K562 (cell line): ENCODE data around the gene SLC25A51. TPM values are rescaled to one million over a fixed set of nuclear protein-coding genes. Genes with fewer than 3 reads are reported as not detected.

Experiments
- BMI1 ChIP-seq: fragments of 150-350 bp; IDR thresholded peaks from 2 replicates; pipeline ENCODE4 v1.6.1; 2014; ENCODE audit warnings: low read length
- CBFB ChIP-seq: sonication (generic); formaldehyde crosslinking; IDR thresholded peaks from 2 replicates; pipeline ENCODE4 v1.4.0; 2020; ENCODE audit warnings: mild to moderate bottlenecking, missing genetic modification reagents
- CGGBP1 ChIP-seq: fragments of 250-450 bp; sonication (Bioruptor Pico); IDR thresholded peaks from 2 replicates; pipeline ENCODE4 v1.9.0; 2021; ENCODE audit warnings: mild to moderate bottlenecking
- FOS ChIP-seq: IDR thresholded peaks from 3 replicates; pipeline ENCODE4 v1.6.1; 2011; ENCODE audit not compliant: insufficient read length; ENCODE audit errors: extremely low read depth
- FUS ChIP-seq: fragments of 200-400 bp; formaldehyde crosslinking; optimal IDR thresholded peaks from 2 replicates; pipeline ENCODE3; 2017; ENCODE audit warnings: low read depth, low read length
- HEY1 ChIP-seq: fragments of 250-450 bp; sonication (Bioruptor Pico); IDR thresholded peaks from 2 replicates; pipeline ENCODE4 v1.5.0; 2020; ENCODE audit warnings: mild to moderate bottlenecking, moderate library complexity, borderline replicate concordance
- HOMEZ ChIP-seq: fragments of 250-450 bp; sonication (Bioruptor Pico); IDR thresholded peaks from 2 replicates; pipeline ENCODE4 v1.4.0; 2020; ENCODE audit warnings: mild to moderate bottlenecking, moderate library complexity
- ID3 ChIP-seq, 2 experiments: fragments of 250-450 bp in 1 of 2; fragments of 450-650 bp in 1 of 2; sonication (Bioruptor Pico) in 1 of 2; IDR thresholded peaks; 2 replicates each; pipeline versions ENCODE4 v1.6.1 to v1.8.0; 2016 to 2021; ENCODE audit warnings: mild to moderate bottlenecking in 2 of 2, moderate library complexity in 2 of 2, missing compliant biosample characterization in 1 of 2, missing genetic modification characterization in 1 of 2
- KDM5B ChIP-seq: fragments of 200-600 bp; sonication (generic); IDR thresholded peaks from 2 replicates; pipeline ENCODE4 v1.6.1; 2012; ENCODE audit warnings: low read depth, mild to moderate bottlenecking, moderate library complexity, low read length, control low read depth, inconsistent platforms; ENCODE audit not compliant: insufficient replicate concordance
- MCM7 ChIP-seq, 2 experiments: fragments of 450-650 bp; IDR thresholded peaks; 2 replicates each; pipeline ENCODE4 v1.6.1; 2016 to 2018
- NFYB ChIP-seq: IDR thresholded peaks from 2 replicates; pipeline ENCODE4 v1.6.1; 2011; ENCODE audit warnings: mild to moderate bottlenecking, moderate library complexity; ENCODE audit not compliant: insufficient read length; ENCODE audit errors: extremely low read depth
- SMARCE1 ChIP-seq: fragments of 450-650 bp; IDR thresholded peaks from 2 replicates; pipeline ENCODE4 v1.7.1; 2016; ENCODE audit warnings: mild to moderate bottlenecking
- TRIM25 ChIP-seq: fragments of 450-650 bp; IDR thresholded peaks from 2 replicates; pipeline ENCODE4 v1.7.0; 2016; ENCODE audit warnings: borderline replicate concordance
- ZBTB9 ChIP-seq: fragments of 450-650 bp; formaldehyde crosslinking; IDR thresholded peaks from 2 replicates; pipeline ENCODE4 v1.4.0; 2020; ENCODE audit warnings: mild to moderate bottlenecking, moderate library complexity
- ZC3H11A ChIP-seq: IDR thresholded peaks from 2 replicates; pipeline ENCODE4 v1.6.1; 2012; ENCODE audit warnings: low read depth, low read length, improper control_type of control experiment
- ZNF277 ChIP-seq: fragments of 250-450 bp; sonication (Bioruptor Pico); IDR thresholded peaks from 2 replicates; pipeline ENCODE4 v1.8.0; 2022; ENCODE audit warnings: inconsistent platforms, mild to moderate bottlenecking, moderate library complexity, borderline replicate concordance
- ZNF511 ChIP-seq: sonication (generic); formaldehyde crosslinking; IDR thresholded peaks from 2 replicates; pipeline ENCODE4 v1.8.0; 2022; ENCODE audit warnings: mild to moderate bottlenecking, missing genetic modification reagents
- ZZZ3 ChIP-seq: fragments of 450-650 bp; IDR thresholded peaks from 2 replicates; pipeline ENCODE4 v1.6.1; 2016; ENCODE audit warnings: antibody characterized with exemption, mild to moderate bottlenecking, moderate library complexity
- polyA plus RNA-seq, 8 experiments: library from polyadenylated mRNA; depleted of rRNA in 4 of 8; stranded (reverse) in 5 of 8; unstranded in 3 of 8; fragments of >200 nt; fragmentation: Nextera tagmentation in 2 of 8; fragmentation: Illumina TruSeq in 1 of 8; extraction: Ambion mirVana in 2 of 8; extraction: Trizol in 1 of 8; gene quantifications; 2 replicates each; pipeline versions ENCODE4 v1.2.1 to v1.2.3, GENCODE V29; 2011 to 2014; ENCODE audit warnings: inconsistent platforms in 1 of 8, missing spikeins in 1 of 8
- total RNA-seq, 7 experiments: library from RNA; depleted of rRNA in 6 of 7; stranded (reverse); fragments of >200 nt in 6 of 7; fragmentation: Illumina TruSeq in 2 of 7; extraction: Trizol in 2 of 7; gene quantifications; 2 replicates each; pipeline versions ENCODE4 v1.2.1 to v1.2.3, GENCODE V29; 2011 to 2021; ENCODE audit warnings: low replicate concordance in 1 of 7

SLC25A51 gene
- total and polyA plus RNA-seq, 9 of the 15 experiments (the other 6 are each of a cell fraction or from before 2014, with no cell fraction given): 9.1 to 40.7 (median 24.5) TPM

GRCh38 chr9:37903647-37904444, at the start of gene SLC25A51 (continued):
- TF ChIP-seq ZC3H11A (0 out of 2 replicates have a peak, but pooled peaks have one; percentile 66), NFYB (no peak), ZBTB9 (CRISPR knock-in tag) (peak; percentile 84), CGGBP1 (CRISPR knock-in tag) (no peak; the same call in 1 of the 2 replicates), BMI1 (peak; percentile 43; the same call in 1 of the 2 replicates), CBFB (CRISPR knock-in tag) (no peak; the same call in 1 of the 2 replicates), FUS (no peak), SMARCE1 (no peak), ZNF277 (CRISPR knock-in tag) (no peak), ZZZ3 (peak; percentile 73), HEY1 (CRISPR knock-in tag) (no peak), FOS (no peak), ZNF511 (CRISPR knock-in tag) (peak; percentile 88), MCM7 (IDR thresholded peaks at IDR 0.05) (peak in 1 of 2 experiments; percentile 42; a peak in 1 of 4 replicates), ID3 (CRISPR knock-in tag; IDR thresholded peaks at IDR 0.05) (no peak), ID3 (tag; IDR thresholded peaks at IDR 0.05) (peak; percentile 73), TRIM25 (no peak), HOMEZ (CRISPR knock-in tag) (no peak), KDM5B (peak; percentile 83)
